Kidney (tissue), 14 donors: ENCODE results near the gene ADISSP. TPM values are rescaled to one million over a fixed set of nuclear protein-coding genes. Genes with fewer than 3 reads are reported as not detected.

Source experiments
- DNase-seq, 5 donors: peaks; one replicate each; pipeline ENCODE4 v3.0.0-alpha.2; 2013 to 2020
- FAIRE-seq: peaks from 2 replicates; lab custom pipeline; 2012; peaks lifted over from hg19 to GRCh38; lab: Jason Lieb, UNC
- H3K27ac ChIP-seq, 2 donors: one replicate each; pipeline ENCODE4 v1.7.0; 2013; ENCODE audit warnings: low read depth in 2 of 2, low read length in 2 of 2, inconsistent platforms in 1 of 2
- H3K27me3 ChIP-seq: one replicate; pipeline ENCODE4 v1.7.1; 2013; ENCODE audit warnings: low read length, inconsistent platforms; ENCODE audit not compliant: control insufficient read depth, insufficient read depth
- H3K36me3 ChIP-seq, 3 donors: one replicate each; pipeline versions ENCODE4 v1.7.0 to v1.7.1; 2013; ENCODE audit warnings: low read length in 3 of 3, control low read depth in 1 of 3, inconsistent platforms in 1 of 3; ENCODE audit not compliant: insufficient read depth in 3 of 3, control insufficient read depth in 2 of 3
- H3K4me1 ChIP-seq, 3 donors: one replicate each; pipeline versions ENCODE4 v1.7.0 to v1.7.1; 2013; ENCODE audit warnings: low read length in 3 of 3, inconsistent platforms in 1 of 3, low read depth in 1 of 3; ENCODE audit not compliant: control insufficient read depth in 2 of 3, insufficient read depth in 2 of 3
- H3K4me3 ChIP-seq, 3 donors: one replicate each; pipeline versions ENCODE4 v1.7.0 to v1.8.1; 2013; ENCODE audit warnings: low read length in 3 of 3, control low read depth in 1 of 3, inconsistent platforms in 1 of 3
- H3K9ac ChIP-seq, 3 donors: one replicate each; pipeline versions ENCODE4 v1.7.0 to v1.7.1; 2013; ENCODE audit warnings: low read length in 3 of 3, control low read depth in 1 of 3, inconsistent platforms in 1 of 3
- H3K9me3 ChIP-seq, 3 donors: one replicate each; pipeline versions ENCODE4 v1.7.0 to v1.7.1; 2013; ENCODE audit warnings: low read length in 3 of 3, control low read depth in 1 of 3, inconsistent platforms in 1 of 3; ENCODE audit not compliant: control insufficient read depth in 2 of 3, insufficient read depth in 1 of 3
- CTCF ChIP-seq: IDR thresholded peaks from 3 replicates; pipeline ENCODE4 v1.5.1; 2012; ENCODE audit warnings: mild to moderate bottlenecking, moderate library complexity, borderline replicate concordance; ENCODE audit not compliant: insufficient read depth; ENCODE audit errors: extremely low read depth
- intact Hi-C: fragments of 100-400 bp; cut with DNase I; formaldehyde crosslinking; loops from one replicate; pipeline ENCODE4 v1.11.1; 2022
- polyA plus RNA-seq: library from polyadenylated mRNA; stranded (reverse); fragments of 350-450 nt; fragmentation: Illumina TruSeq; extraction: RNeasy Lipid Tissue Mini Kit (QIAGEN cat#74804); gene quantifications from one replicate; pipeline ENCODE4 v1.2.3, GENCODE V29; 2014; ENCODE audit warnings: low read depth, low replicate concordance; ENCODE audit not compliant: insufficient read depth
- total RNA-seq: library from RNA; stranded (reverse); fragmentation: NEBNext Ultra II Directional; extraction: Animal tissue kit (Norgen Biotek cat#: 25700); gene quantifications from one replicate; pipeline ENCODE4 v1.2.1, GENCODE V29; 2021
- donor health status: control.
- donor health status: control.
- donor health status: control.
- donor health status: control.
- donor health status: control.
- donor health status: DM: yes; HTN: yes; CAD: no.
- donor health status: Normal renal cell carcinoma (clear cell type).

The ADISSP gene
- total and polyA plus RNA-seq, 2 donors from 2014 or later, result 26.3 to 31.8 TPM

GRCh38 chr20:3759316-3759823 lies 8.2 kb downstream of the ADISSP start:
- H3K27ac ChIP-seq, result no peak overlapping the region
- intact Hi-C loops, result no loop called here

GRCh38 chr20:3758566-3758965 lies 9.0 kb downstream of the ADISSP start:
- Histone ChIP-seq H3K4me3 (no peak overlapping the region), H3K27ac (no peak overlapping the region), H3K9me3 (no peaks in the 10 kb centered on the region), H3K4me1 (no peaks in the 10 kb centered on the region), H3K9ac (no peak overlapping the region), H3K27me3 (no peaks in the 10 kb centered on the region), H3K36me3 (peaks cover 0 to 4% (median 0%) of the 10 kb centered on the region in 3 donors)
- intact Hi-C loops, result no loop called here
- TF ChIP-seq CTCF, result no peak
- DNase-seq (peak in 1 of 5 donors; percentile 87), FAIRE-seq (no peak)

More at GRCh38 chr20:3759316-3759823, 8.2 kb downstream of the ADISSP start:
- H3K9me3 ChIP-seq, result no peaks in the 10 kb centered on the region
- H3K9ac ChIP-seq, result no peak overlapping the region
- H3K36me3 ChIP-seq, result peaks cover 0 to 4% (median 0%) of the 10 kb centered on the region in 3 donors
- H3K4me3 ChIP-seq, result no peak overlapping the region
- TF ChIP-seq CTCF, result no peak
- peaks cover 0 to 4% (median 0%) of the 10 kb centered on the region in 3 donors for H3K4me1 ChIP-seq
- FAIRE-seq (no peak), DNase-seq (no peak)
- H3K27me3 ChIP-seq, result no peaks in the 10 kb centered on the region

- no peak overlapping the region for H3K4me3 ChIP-seq
- no peaks in the 10 kb centered on the region for H3K9me3 ChIP-seq
- H3K27ac ChIP-seq, result no peak overlapping the region
- no peak for TF ChIP-seq CTCF
- peaks cover 0 to 4% (median 0%) of the 10 kb centered on the region in 3 donors for H3K36me3 ChIP-seq
- intact Hi-C loops, result no loop called here
- DNase-seq (no peak), FAIRE-seq (no peak)
- no peaks in the 10 kb centered on the region for H3K27me3 ChIP-seq
- H3K9ac ChIP-seq, result no peak overlapping the region
- peaks cover 0 to 4% (median 0%) of the 10 kb centered on the region in 3 donors for H3K4me1 ChIP-seq
These were observed 10.3 kb downstream of the ADISSP start for GRCh38 chr20:3757268-3757667.
